IMR-90 (cell line): Measurements from ENCODE around the gene AMN. TPM values are rescaled to one million over a fixed set of nuclear protein-coding genes. Genes with fewer than 3 reads are reported as not detected.

Experiments used
- ATAC-seq: fragments of 200-7000 bp; cut with Tn5 transposase; 2 replicates; pipeline ENCODE4 v1.9.1; 2020; ENCODE audit warnings: low read depth, mild to moderate bottlenecking, moderate library complexity
- BruUV-seq: library from RNA; stranded (reverse); fragments of 400-500 nt; replicated peaks from 2 replicates; lab custom pipeline; 2021; lab: Mats Ljungman, UMichigan
- CTCF ChIA-PET: fragments of 300-600 bp; formaldehyde crosslinking; extraction: SDS; loops from one replicate; lab custom pipeline; 2021; ENCODE audit warnings: antibody characterized with exemption; lab: Yijun Ruan, JAX
- POLR2A ChIA-PET: fragments of 300-600 bp; sonication (Branson Sonifier 250); formaldehyde crosslinking; loops from one replicate; lab custom pipeline; 2022; ENCODE audit warnings: antibody characterized with exemption; ENCODE audit not compliant: unreplicated experiment; lab: Charles Lee
- DNase-seq: peaks from one replicate; pipeline ENCODE4 v3.0.0; 2013
- H2AFZ ChIP-seq: replicated peaks from 2 replicates; pipeline ENCODE3; 2013; ENCODE audit warnings: low read length, mild to moderate bottlenecking; ENCODE audit not compliant: poor library complexity
- H2AK5ac ChIP-seq: 2 replicates; pipeline ENCODE4 v1.6.1; 2013; ENCODE audit warnings: low read depth, low read length, inconsistent platforms
- H2AK9ac ChIP-seq: replicated peaks from 2 replicates; pipeline ENCODE3; 2013; ENCODE audit warnings: mild to moderate bottlenecking, low read depth, low read length, moderate library complexity; ENCODE audit not compliant: poor library complexity
- H2BK120ac ChIP-seq: 2 replicates; pipeline ENCODE4 v1.6.1; 2013; ENCODE audit warnings: low read depth, low read length, inconsistent platforms
- H2BK15ac ChIP-seq: 3 replicates; pipeline ENCODE4 v1.6.1; 2013; ENCODE audit warnings: low read depth, low read length, inconsistent platforms
- H2BK20ac ChIP-seq: 2 replicates; pipeline ENCODE4 v1.6.1; 2013; ENCODE audit warnings: low read depth, mild to moderate bottlenecking, inconsistent platforms, low read length, moderate library complexity
- H2BK5ac ChIP-seq: 2 replicates; pipeline ENCODE4 v1.6.1; 2013; ENCODE audit warnings: mild to moderate bottlenecking, low read depth, low read length, inconsistent platforms; ENCODE audit not compliant: poor library complexity, severe bottlenecking
- H3K14ac ChIP-seq: replicated peaks from 2 replicates; pipeline ENCODE4 v1.6.1; 2013; ENCODE audit warnings: low read depth, low read length, inconsistent platforms
- H3K18ac ChIP-seq: 2 replicates; pipeline ENCODE4 v1.6.1; 2013; ENCODE audit warnings: low read depth, low read length, control low read depth
- H3K23ac ChIP-seq: 2 replicates; pipeline ENCODE4 v1.6.1; 2013; ENCODE audit warnings: low read depth, low read length, inconsistent platforms
- H3K27ac ChIP-seq: 2 replicates; pipeline ENCODE4 v1.5.1; 2013; ENCODE audit warnings: mild to moderate bottlenecking, control low read depth, low read length; ENCODE audit not compliant: insufficient read depth
- H3K27me3 ChIP-seq: 2 replicates; pipeline ENCODE4 v1.6.1; 2013; ENCODE audit warnings: low read length; ENCODE audit not compliant: control insufficient read depth, insufficient read depth
- H3K36me3 ChIP-seq: 2 replicates; pipeline ENCODE4 v1.6.1; 2013; ENCODE audit warnings: low read length, mixed read lengths; ENCODE audit not compliant: control insufficient read depth, insufficient read depth
- H3K4ac ChIP-seq: 2 replicates; pipeline ENCODE4 v1.6.1; 2013; ENCODE audit warnings: low read depth, low read length, inconsistent platforms
- H3K4me1 ChIP-seq: 2 replicates; pipeline ENCODE4 v1.6.1; 2013; ENCODE audit warnings: low read length, mixed read lengths; ENCODE audit not compliant: control insufficient read depth, insufficient read depth
- H3K4me2 ChIP-seq: 2 replicates; pipeline ENCODE4 v1.6.1; 2013; ENCODE audit warnings: low read depth, mild to moderate bottlenecking, control low read depth, low read length, moderate library complexity
- H3K4me3 ChIP-seq: 2 replicates; pipeline ENCODE4 v1.5.1; 2013; ENCODE audit warnings: low read depth, mild to moderate bottlenecking, control low read depth, low read length, moderate library complexity; ENCODE audit not compliant: insufficient read depth
- H3K56ac ChIP-seq: 2 replicates; pipeline ENCODE4 v1.6.1; 2013; ENCODE audit warnings: low read length, inconsistent platforms; ENCODE audit not compliant: insufficient read depth; ENCODE audit errors: extremely low read depth
- H3K79me1 ChIP-seq, 2 experiments: 2 replicates each; pipeline ENCODE4 v1.6.1; 2013; ENCODE audit warnings: low read length in 2 of 2, inconsistent platforms in 1 of 2, low read depth in 1 of 2
- H3K9ac ChIP-seq: 2 replicates; pipeline ENCODE4 v1.6.1; 2013; ENCODE audit warnings: low read depth, low read length, control low read depth
- H3K9me1 ChIP-seq: 2 replicates; pipeline ENCODE4 v1.6.1; 2013; ENCODE audit warnings: low read length, inconsistent platforms; ENCODE audit not compliant: insufficient read depth
- H3K9me3 ChIP-seq: 2 replicates; pipeline ENCODE4 v1.6.1; 2013; ENCODE audit warnings: low read length; ENCODE audit not compliant: control insufficient read depth, insufficient read depth
- H4K20me1 ChIP-seq: 2 replicates; pipeline ENCODE4 v1.6.1; 2013; ENCODE audit warnings: low read length, inconsistent platforms; ENCODE audit not compliant: insufficient read depth
- H4K5ac ChIP-seq: 2 replicates; pipeline ENCODE4 v1.6.1; 2013; ENCODE audit warnings: mild to moderate bottlenecking, low read depth, low read length, control low read depth
- H4K8ac ChIP-seq, 2 experiments: 2 replicates each; pipeline ENCODE4 v1.6.1; 2013; ENCODE audit warnings: low read depth in 2 of 2, low read length in 2 of 2, control low read depth in 1 of 2, inconsistent platforms in 1 of 2
- H4K91ac ChIP-seq: 2 replicates; pipeline ENCODE4 v1.6.1; 2013; ENCODE audit warnings: low read depth, low read length, inconsistent platforms; ENCODE audit not compliant: insufficient read depth
- CHD1 ChIP-seq: IDR thresholded peaks from 2 replicates; pipeline ENCODE4 v1.6.1; 2012; ENCODE audit warnings: low read depth, low read length, improper control_type of control experiment
- POLR2A ChIP-seq: IDR thresholded peaks from 2 replicates; pipeline ENCODE4 v1.6.1; 2012; ENCODE audit warnings: mild to moderate bottlenecking, low read depth, low read length
- WGBS, 2 experiments: methylation state at CpG; one replicate each; pipeline versions ENCODE4 v1.1.5 to v1.1.7; 2013; ENCODE audit warnings: missing lambda C conversion rate in 2 of 2; ENCODE audit not compliant: insufficient read length in 1 of 2; ENCODE audit errors: extremely low coverage in 2 of 2; 5-methylcytosine and 5-hydroxymethylcytosine counted together
- dilution Hi-C: fragments of 300-500 bp; cut with HindIII; formaldehyde crosslinking; loops from one replicate; pipeline ENCODE4 v1.14.3; 2018; ENCODE audit warnings: low sequenced_read_pairs; ENCODE audit not compliant: unreplicated experiment
- in situ Hi-C: fragments of 300-500 bp; cut with MboI; formaldehyde crosslinking; loops from 3 replicates; pipeline ENCODE4 v1.14.3; 2019; ENCODE audit warnings: low sequenced_read_pairs, inconsistent platforms, mixed read lengths
- intact Hi-C: fragments of 100-400 bp; cut with micrococcal nuclease; formaldehyde crosslinking; loops from 2 replicates; pipeline ENCODE4 v1.10.0; 2022
- polyA plus RNA-seq, 3 experiments: library from polyadenylated mRNA; depleted of rRNA; stranded (reverse); fragments of >200 nt; gene quantifications; 2 replicates each; pipeline ENCODE4 v1.2.3, GENCODE V29; 2012; ENCODE audit warnings: low replicate concordance in 1 of 3
- total RNA-seq: library from RNA; depleted of rRNA; stranded (reverse); fragments of >200 nt; gene quantifications from 2 replicates; pipeline ENCODE4 v1.2.3, GENCODE V29; 2012; rRNA removed

The AMN gene
- total and polyA plus RNA-seq, 2 of the 4 experiments (the other 2 are of a cell fraction), result under 0.01 to 0.24 TPM

GRCh38 chr14:102980409-102980810 lies 57.9 kb downstream of the AMN start:
- CTCF ChIA-PET, result interaction anchor here (0.6 kb wide), 2 partner anchors 73 to 312 kb away, joined by 3 to 4 read pairs; no protein-coding TSS in a partner anchor
- H2AFZ ChIP-seq, result no peak overlapping the region
- no peak overlapping the region for H2BK5ac ChIP-seq
- no peaks in the 10 kb centered on the region for H3K27me3 ChIP-seq
- peak; percentile 44; the same call in 1 of the 2 replicates for ATAC-seq
- H2AK5ac ChIP-seq, result 0 out of 2 replicates have a peak overlapping the region, but pooled peaks have one; percentile 26
- H4K5ac ChIP-seq, result no peak overlapping the region
- H3K36me3 ChIP-seq, result peaks cover 66% of the 10 kb centered on the region
- TF ChIP-seq POLR2A (no peak), CHD1 (no peak)
- H3K14ac ChIP-seq, result no peak overlapping the region
- H3K27ac ChIP-seq, result peak overlapping the region; percentile 47; the same call in 1 of the 2 replicates
- H4K8ac ChIP-seq, result no peak overlapping the region
- H3K4ac ChIP-seq, result no peak overlapping the region
- no peak overlapping the region for H3K9ac ChIP-seq
- no peak overlapping the region for H2BK120ac ChIP-seq
- H2BK20ac ChIP-seq, result no peak overlapping the region
- no peak overlapping the region for H2BK15ac ChIP-seq
- intact Hi-C loops, result no loop called here
- no TSS peak for BruUV-seq
- 97% methylated on average over 6 of the region's 8 CpGs; no CpG with 5 or more reads in 1 of the 2 experiments for whole genome bisulfite sequencing, 2 experiments
- H3K23ac ChIP-seq, result no peak overlapping the region
- no peak for DNase-seq
- dilution Hi-C loops, result no loop called here
- H2AK9ac ChIP-seq, result no peak overlapping the region
- peaks cover 11% of the 10 kb centered on the region for H4K20me1 ChIP-seq
- 0 out of 2 replicates have a peak, but pooled peaks cover 2% of the 10 kb centered on the region for H3K9me1 ChIP-seq
- POLR2A ChIA-PET, result no interaction called here
- H3K18ac ChIP-seq, result no peak overlapping the region
- in situ Hi-C loops, result no loop called here
- no peak overlapping the region for H3K4me3 ChIP-seq
- no peak overlapping the region for H4K91ac ChIP-seq
- H3K4me1 ChIP-seq, result no peaks in the 10 kb centered on the region
- no peak overlapping the region for H3K4me2 ChIP-seq
- no peaks in the 10 kb centered on the region for H3K9me3 ChIP-seq
- peaks cover 13 to 39% of the 10 kb centered on the region in 2 experiments; a peak in 3 of 4 replicates for H3K79me1 ChIP-seq
- H3K56ac ChIP-seq, result no peak overlapping the region

Other genes starting within 250 kb of the AMN start
- 25.3 and 25.6 TPM in 2 replicates for gene TRAF3, start 145.2 kb upstream of the AMN start, total RNA-seq
- 21.2 TPM in 2 replicates for gene TRAF3, start 145.2 kb upstream of the AMN start, polyA plus RNA-seq (2012; rRNA removed)
- gene CDC42BPB, start 134.9 kb downstream of the AMN start, total RNA-seq, result 48.0 and 49.1 TPM in 2 replicates
- gene CDC42BPB, start 134.9 kb downstream of the AMN start, polyA plus RNA-seq (2012; rRNA removed), result 73.6 and 81.4 TPM in 2 replicates
- gene LBHD2, start 161.5 kb downstream of the AMN start, total RNA-seq, result not detected in 2 replicates
- gene LBHD2, start 161.5 kb downstream of the AMN start, polyA plus RNA-seq (2012; rRNA removed), result not detected in 2 replicates
- not detected in 2 replicates for gene EXOC3L4, start 172.1 kb downstream of the AMN start, total RNA-seq
- gene EXOC3L4, start 172.1 kb downstream of the AMN start, polyA plus RNA-seq (2012; rRNA removed), result not detected in 2 replicates
- gene TNFAIP2, start 200.8 kb downstream of the AMN start, total RNA-seq, result 5.0 and 6.3 TPM in 2 replicates
- 9.6 and 9.9 TPM in 2 replicates for gene TNFAIP2, start 200.8 kb downstream of the AMN start, polyA plus RNA-seq (2012; rRNA removed)